OCI-LY7 (cell line): ENCODE measurements around the gene KIAA0040. TPM values are rescaled to one million over a fixed set of nuclear protein-coding genes. Genes with fewer than 3 reads are reported as not detected.
A peak's percentile ranks its signal among the peaks of the same experiment; 100 is the strongest.

Experiments
- BruUV-seq: library from RNA; stranded (reverse); fragments of 400-500 nt; replicated peaks from 2 replicates; lab custom pipeline; 2021; lab: Mats Ljungman, UMichigan
- CTCF ChIA-PET: fragments of 300-600 bp; sonication (Branson Sonifier 250); formaldehyde crosslinking; loops from one replicate; lab custom pipeline; 2022; ENCODE audit warnings: antibody characterized with exemption; ENCODE audit not compliant: unreplicated experiment; lab: Charles Lee
- POLR2A ChIA-PET: fragments of 300-600 bp; sonication (Branson Sonifier 250); formaldehyde crosslinking; loops from one replicate; lab custom pipeline; 2022; ENCODE audit warnings: antibody characterized with exemption; lab: Charles Lee
- DNase-seq: peaks from one replicate; pipeline ENCODE4 v3.0.0-alpha.2; 2015; ENCODE audit warnings: low spot score
- H2AFZ ChIP-seq: fragments of 200-600 bp; sonication (generic), shearing (Covaris generic); 2 replicates; pipeline ENCODE4 v1.6.1; 2014; ENCODE audit warnings: mild to moderate bottlenecking, antibody characterized with exemption, low read length, moderate library complexity
- H3K27ac ChIP-seq: fragments of 200-600 bp; sonication (generic); 2 replicates; pipeline ENCODE4 v1.5.1; 2014; ENCODE audit warnings: mixed run types, low read depth, mild to moderate bottlenecking, moderate library complexity, low read length, inconsistent platforms; ENCODE audit not compliant: poor library complexity, severe bottlenecking
- H3K36me3 ChIP-seq: fragments of 200-600 bp; sonication (generic); 2 replicates; pipeline ENCODE4 v1.6.1; 2014; ENCODE audit warnings: mild to moderate bottlenecking, antibody characterized with exemption, low read length, moderate library complexity, mixed read lengths; ENCODE audit not compliant: insufficient read depth
- H3K4me1 ChIP-seq: fragments of 200-600 bp; sonication (generic); 2 replicates; pipeline ENCODE4 v1.5.1; 2014; ENCODE audit warnings: mild to moderate bottlenecking, low read length; ENCODE audit not compliant: insufficient read depth, poor library complexity, severe bottlenecking
- H3K4me2 ChIP-seq: fragments of 200-600 bp; sonication (generic); 2 replicates; pipeline ENCODE4 v1.6.1; 2014; ENCODE audit warnings: mild to moderate bottlenecking, low read length
- H3K4me3 ChIP-seq: fragments of 200-600 bp; sonication (generic); 2 replicates; pipeline ENCODE4 v1.5.1; 2014; ENCODE audit warnings: mild to moderate bottlenecking, low read depth, low read length; ENCODE audit not compliant: poor library complexity, severe bottlenecking
- H3K79me2 ChIP-seq: fragments of 200-600 bp; sonication (generic); 2 replicates; pipeline ENCODE4 v1.6.1; 2016; ENCODE audit warnings: low read depth, mild to moderate bottlenecking, low read length, moderate library complexity, mixed read lengths; ENCODE audit not compliant: insufficient read depth
- H3K9me2 ChIP-seq: fragments of 200-600 bp; sonication (generic); 2 replicates; pipeline ENCODE4 v1.6.1; 2016; ENCODE audit warnings: mild to moderate bottlenecking, low read length, mixed read lengths; ENCODE audit not compliant: insufficient read depth
- H3K9me3 ChIP-seq: fragments of 200-600 bp; sonication (generic); 2 replicates; pipeline ENCODE4 v1.6.1; 2014; ENCODE audit warnings: mild to moderate bottlenecking, mixed run types, low read length, mixed read lengths
- H4K20me1 ChIP-seq: fragments of 200-600 bp; sonication (generic); 2 replicates; pipeline ENCODE4 v1.6.1; 2014; ENCODE audit warnings: mild to moderate bottlenecking, antibody characterized with exemption, low read length, moderate library complexity, mixed read lengths; ENCODE audit not compliant: insufficient read depth
- EZH2phosphoT487 ChIP-seq: fragments of 200-600 bp; sonication (generic); IDR thresholded peaks from 2 replicates; pipeline ENCODE4 v1.6.1; 2018; ENCODE audit warnings: low read depth, borderline replicate concordance, mild to moderate bottlenecking, mixed run types, antibody characterized with exemption, low read length, moderate library complexity, mixed read lengths
- intact Hi-C: fragments of 100-400 bp; cut with micrococcal nuclease; formaldehyde crosslinking; loops from one replicate; pipeline ENCODE4 v1.10.0; 2022; ENCODE audit not compliant: unreplicated experiment
- total RNA-seq, 2 experiments: library from RNA; depleted of rRNA in 1 of 2; stranded (reverse); fragments of >200 nt in 1 of 2; shearing (Covaris generic) in 1 of 2; gene quantifications; 2 replicates each; pipeline ENCODE4 v1.2.3, GENCODE V29; 2014 to 2022
- TF ChIP-seq, protein P1 (sequence below): fragments of 200-600 bp; sonication (generic); conservative IDR thresholded peaks from 2 replicates; pipeline ENCODE4 v1.5.1; 2014; ENCODE audit warnings: mild to moderate bottlenecking, antibody characterized with exemption, low read length, moderate library complexity, mixed read lengths

KIAA0040 gene
- total RNA-seq, 2 experiments from 2014 or later, result 50.2 to 54.7 TPM

DNA sequence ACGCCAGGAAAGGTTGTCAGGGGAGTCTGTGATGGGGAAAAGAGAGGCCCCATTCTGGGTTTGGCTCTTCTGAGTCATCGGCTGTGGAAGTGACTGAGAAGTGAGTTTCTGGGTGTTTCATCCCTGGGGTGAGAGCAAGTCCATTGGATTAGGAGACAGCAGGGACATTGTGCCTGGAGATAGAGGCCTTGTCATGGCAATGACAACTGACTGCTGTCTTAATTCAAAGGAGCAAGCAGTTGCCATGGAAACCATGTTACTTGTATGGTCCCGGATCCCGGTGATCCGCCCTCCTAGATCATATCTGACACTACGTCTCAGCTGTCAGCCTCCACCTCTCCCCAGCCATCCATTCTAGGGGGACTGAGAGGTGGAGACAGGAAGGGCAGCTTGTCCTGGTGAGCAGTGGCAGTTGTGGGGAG, 34.4 kb downstream of the KIAA0040 start:
- ChIA-PET CTCF (no interaction called here), POLR2A (interaction anchor here (1.3 to 1.4 kb wide), 2 partner anchors 12 to 31 kb away, joined by 3 read pairs; no protein-coding TSS in a partner anchor)
- intact Hi-C loops, result loop anchor here (5.0 to 10.0 kb wide), 2 partner anchors 49 to 587 kb away; partner anchors contain the start of gene TNR
- Histone ChIP-seq H3K36me3 (peaks cover 60% of the 10 kb centered on the region), H3K4me3 (no peak overlapping the region), H3K9me2 (no peaks in the 10 kb centered on the region), H2AFZ (no peak overlapping the region), H3K4me2 (no peak overlapping the region), H4K20me1 (no peaks in the 10 kb centered on the region), H3K79me2 (no peaks in the 10 kb centered on the region), H3K4me1 (peaks cover 29% of the 10 kb centered on the region), H3K27ac (no peak overlapping the region), H3K9me3 (no peaks in the 10 kb centered on the region)
- BruUV-seq, result no TSS peak
- no peak for DNase-seq
- TF ChIP-seq, protein P1, sequence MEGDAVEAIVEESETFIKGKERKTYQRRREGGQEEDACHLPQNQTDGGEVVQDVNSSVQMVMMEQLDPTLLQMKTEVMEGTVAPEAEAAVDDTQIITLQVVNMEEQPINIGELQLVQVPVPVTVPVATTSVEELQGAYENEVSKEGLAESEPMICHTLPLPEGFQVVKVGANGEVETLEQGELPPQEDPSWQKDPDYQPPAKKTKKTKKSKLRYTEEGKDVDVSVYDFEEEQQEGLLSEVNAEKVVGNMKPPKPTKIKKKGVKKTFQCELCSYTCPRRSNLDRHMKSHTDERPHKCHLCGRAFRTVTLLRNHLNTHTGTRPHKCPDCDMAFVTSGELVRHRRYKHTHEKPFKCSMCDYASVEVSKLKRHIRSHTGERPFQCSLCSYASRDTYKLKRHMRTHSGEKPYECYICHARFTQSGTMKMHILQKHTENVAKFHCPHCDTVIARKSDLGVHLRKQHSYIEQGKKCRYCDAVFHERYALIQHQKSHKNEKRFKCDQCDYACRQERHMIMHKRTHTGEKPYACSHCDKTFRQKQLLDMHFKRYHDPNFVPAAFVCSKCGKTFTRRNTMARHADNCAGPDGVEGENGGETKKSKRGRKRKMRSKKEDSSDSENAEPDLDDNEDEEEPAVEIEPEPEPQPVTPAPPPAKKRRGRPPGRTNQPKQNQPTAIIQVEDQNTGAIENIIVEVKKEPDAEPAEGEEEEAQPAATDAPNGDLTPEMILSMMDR, result no peak
- TF ChIP-seq EZH2phosphoT487, result no peak

DNA sequence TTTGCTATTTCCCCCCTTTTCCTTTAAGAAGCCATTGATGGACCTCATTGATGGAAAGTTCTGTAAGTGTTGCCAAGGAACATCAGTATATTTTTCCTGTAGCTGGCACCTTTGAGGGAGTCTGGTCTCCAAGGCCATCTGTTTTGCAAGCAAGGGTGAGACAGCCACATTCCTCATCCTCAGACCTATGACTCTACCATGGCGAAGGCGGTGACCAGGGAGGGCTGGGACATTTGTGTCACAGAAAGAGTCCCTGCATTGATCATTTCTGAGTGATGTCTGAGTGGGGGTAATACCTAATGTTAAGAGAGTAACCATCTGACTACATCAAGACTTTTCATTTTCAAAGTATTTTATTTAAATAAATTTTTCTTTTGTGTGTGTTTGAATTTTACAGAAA, 35.4 kb downstream of the KIAA0040 start:
- peaks cover 29% of the 10 kb centered on the region for H3K4me1 ChIP-seq
- H3K79me2 ChIP-seq, result no peaks in the 10 kb centered on the region
- no peaks in the 10 kb centered on the region for H3K9me3 ChIP-seq
- BruUV-seq, result no TSS peak
- no peaks in the 10 kb centered on the region for H3K9me2 ChIP-seq
- no peaks in the 10 kb centered on the region for H4K20me1 ChIP-seq
- no peak overlapping the region for H3K27ac ChIP-seq
- CTCF ChIA-PET, result interaction anchor here (1.1 to 3.1 kb wide), 2 partner anchors 118 to 161 kb away, joined by 3 to 30 read pairs; no protein-coding TSS in a partner anchor
- intact Hi-C loops, result loop anchor here (5.0 to 10.0 kb wide), 2 partner anchors 50 to 588 kb away; partner anchors contain the start of gene TNR
- H3K36me3 ChIP-seq, result peaks cover 50% of the 10 kb centered on the region
- H2AFZ ChIP-seq, result no peak overlapping the region
- POLR2A ChIA-PET, result interaction anchor here (0.6 to 3.9 kb wide), 5 partner anchors 14 to 284 kb away, joined by 3 to 21 read pairs (median 4); no protein-coding TSS in a partner anchor
- no peak for DNase-seq
- no peak overlapping the region for H3K4me2 ChIP-seq
- no peak overlapping the region for H3K4me3 ChIP-seq
- TF ChIP-seq, protein P1, result no peak
- no peak for TF ChIP-seq EZH2phosphoT487

DNA sequence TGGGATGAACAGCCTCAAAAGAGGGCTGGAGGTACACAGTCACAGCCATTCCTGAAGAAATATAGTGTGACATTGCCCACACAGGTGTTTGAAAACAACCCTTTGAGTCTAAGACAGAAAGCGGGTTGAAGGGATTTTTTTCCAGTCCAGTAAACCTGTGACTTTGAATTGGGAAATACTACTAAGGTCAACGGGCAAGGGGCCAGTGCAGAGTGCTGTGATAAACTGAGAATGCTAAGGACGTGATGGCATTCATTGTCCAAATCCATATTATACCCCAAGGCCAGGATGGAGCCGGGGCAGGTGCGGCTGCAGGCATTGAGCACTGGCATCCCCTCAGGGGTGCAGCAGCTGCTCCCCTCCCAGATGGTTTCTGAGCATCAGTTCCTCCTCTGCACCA, 36.6 kb downstream of the KIAA0040 start:
- no peaks in the 10 kb centered on the region for H3K9me3 ChIP-seq
- H3K4me2 ChIP-seq, result peak overlapping the region; percentile 49
- intact Hi-C loops, result loop anchor here (1.0 to 10.0 kb wide), 7 partner anchors 33 to 589 kb away; partner anchors contain the start of genes KIAA0040 and TNR
- H3K9me2 ChIP-seq, result no peaks in the 10 kb centered on the region
- no peak overlapping the region for H2AFZ ChIP-seq
- CTCF ChIA-PET, result interaction anchor here (0.6 to 3.1 kb wide), 14 partner anchors 13 to 182 kb away, joined by 3 to 30 read pairs (median 4); no protein-coding TSS in a partner anchor
- H3K4me1 ChIP-seq, result peaks cover 29% of the 10 kb centered on the region
- POLR2A ChIA-PET, result interaction anchor here (0.5 to 3.9 kb wide), 11 partner anchors 10 to 168 kb away, joined by 3 to 27 read pairs (median 4); no protein-coding TSS in a partner anchor
- no peak overlapping the region for H3K4me3 ChIP-seq
- no peaks in the 10 kb centered on the region for H3K79me2 ChIP-seq
- no peaks in the 10 kb centered on the region for H4K20me1 ChIP-seq
- no TSS peak for BruUV-seq
- H3K36me3 ChIP-seq, result peaks cover 38% of the 10 kb centered on the region
- H3K27ac ChIP-seq, result peak overlapping the region; percentile 22
- TF ChIP-seq EZH2phosphoT487, result no peak
- TF ChIP-seq, protein P1, result no peak
- peak; percentile 54 for DNase-seq
